NCI-H187 treated with DMSO at 0.1 percent for 48 hours (cell line): Measurements from ENCODE around the gene DSCAML1.

Experiments
- DNase-seq: peaks from one replicate; lab custom pipeline; 2025; lab: John Stamatoyannopoulos, UW

Gene DSCAML1

DNA sequence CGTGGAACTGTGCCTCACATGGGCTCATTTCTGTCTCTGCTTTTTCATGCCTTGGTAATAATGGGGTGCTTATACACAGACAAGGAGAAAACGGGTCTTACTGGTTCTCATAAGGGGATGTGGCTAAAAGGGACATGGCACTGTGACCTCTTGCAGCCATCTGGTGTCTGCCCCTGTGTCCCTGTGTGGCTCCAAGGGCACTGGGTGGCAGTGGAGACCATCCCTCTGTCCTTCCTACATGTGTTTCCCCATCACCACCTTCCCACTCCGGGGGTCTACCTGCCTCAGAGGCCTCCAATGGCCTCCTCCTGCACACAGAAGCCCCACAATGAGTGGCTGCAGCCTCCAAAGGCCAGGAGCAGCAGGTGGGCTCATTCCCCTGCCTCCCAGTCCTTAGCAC lies 248.1 kb downstream of the DSCAML1 start:
- DNase-seq: no peak

DNA sequence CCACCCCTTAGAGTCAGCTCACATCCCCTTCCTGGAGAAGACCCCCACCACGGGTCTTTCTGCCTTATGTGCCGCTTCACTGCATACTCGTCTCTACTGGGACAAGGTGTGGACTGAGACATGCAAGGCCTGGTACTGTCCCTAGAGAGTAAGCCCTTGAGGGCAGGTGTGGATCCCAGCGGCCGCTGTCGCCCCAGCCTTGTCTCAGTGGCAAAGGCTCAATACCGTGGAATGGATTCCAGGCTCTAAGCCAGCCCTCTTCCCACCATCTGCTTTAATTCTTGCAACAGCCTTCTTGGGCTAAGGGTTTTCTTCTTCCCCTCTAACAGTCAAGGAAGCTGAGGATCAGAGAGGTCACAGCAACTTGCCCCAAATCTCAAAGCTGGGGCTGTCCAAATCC lies 249.1 kb downstream of the DSCAML1 start:
- no peak for DNase-seq

DNA sequence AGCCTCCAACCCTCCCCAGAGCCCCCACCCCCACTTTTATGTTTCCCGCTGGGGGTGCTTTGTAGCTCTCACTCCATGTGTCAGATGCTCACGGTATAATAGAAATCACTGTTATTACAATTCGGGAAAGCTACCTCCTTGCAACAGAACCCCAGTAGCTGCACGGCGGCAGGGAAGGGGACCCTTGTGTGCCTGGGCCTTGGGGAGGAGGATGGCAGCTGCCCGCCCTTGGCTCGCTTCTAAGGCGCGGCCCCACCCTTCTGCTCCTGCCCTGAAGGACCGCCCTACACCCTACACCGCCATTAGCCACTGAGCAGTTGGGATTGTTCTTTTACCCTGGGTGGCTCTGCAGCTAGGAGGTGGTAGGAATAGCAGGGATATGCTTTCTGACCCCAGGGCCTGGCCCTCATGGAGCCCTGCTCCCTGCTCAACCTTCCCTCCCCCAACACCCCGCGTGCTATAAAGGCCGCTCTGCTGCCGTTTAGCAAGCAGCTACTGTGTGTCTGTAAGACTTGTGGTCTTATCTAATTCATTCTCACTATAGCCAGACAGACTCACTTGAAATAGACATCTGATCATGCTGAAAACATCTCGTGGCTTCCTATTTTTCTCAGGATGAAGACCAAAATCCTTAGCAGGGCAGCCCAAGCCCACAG lies 249.7 kb downstream of the DSCAML1 start:
- no peak for DNase-seq

DNA sequence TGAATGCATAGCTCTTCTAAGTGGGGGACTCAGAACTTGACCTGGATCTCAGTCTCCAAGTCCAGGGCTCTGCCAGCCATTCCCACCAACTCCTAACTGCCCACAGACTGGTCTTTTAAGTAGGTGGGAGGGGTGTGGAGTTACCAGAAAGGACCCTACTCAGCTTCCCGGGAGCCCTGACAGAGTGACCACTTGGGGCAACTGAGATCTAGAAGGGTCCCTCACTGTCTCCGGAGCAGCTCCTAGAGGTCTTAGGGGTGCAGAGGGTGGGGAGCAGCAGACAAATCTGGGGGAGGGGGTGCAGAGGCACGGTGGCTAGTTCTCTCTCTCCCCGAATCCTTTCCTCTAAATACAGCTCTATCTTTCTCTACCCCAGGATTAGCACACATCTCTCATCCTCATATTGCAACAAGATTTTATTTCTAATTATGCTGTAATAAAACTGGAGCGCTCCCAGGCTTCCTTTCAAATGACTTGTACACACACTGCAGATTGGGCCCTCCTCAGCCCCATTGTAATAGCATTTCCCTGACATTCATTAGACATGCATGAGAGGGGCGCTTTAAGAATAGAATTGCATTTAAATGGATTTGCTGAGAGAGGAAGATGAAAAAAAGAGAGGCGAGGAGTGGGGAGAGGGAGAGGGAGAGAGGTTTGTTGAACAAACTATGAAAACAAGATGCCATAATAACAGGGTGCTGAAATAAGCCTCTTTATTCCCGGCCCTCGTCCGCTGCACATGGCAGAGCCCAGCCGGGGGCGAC lies 250.4 kb downstream of the DSCAML1 start:
- DNase-seq: peak; percentile 35

DNA sequence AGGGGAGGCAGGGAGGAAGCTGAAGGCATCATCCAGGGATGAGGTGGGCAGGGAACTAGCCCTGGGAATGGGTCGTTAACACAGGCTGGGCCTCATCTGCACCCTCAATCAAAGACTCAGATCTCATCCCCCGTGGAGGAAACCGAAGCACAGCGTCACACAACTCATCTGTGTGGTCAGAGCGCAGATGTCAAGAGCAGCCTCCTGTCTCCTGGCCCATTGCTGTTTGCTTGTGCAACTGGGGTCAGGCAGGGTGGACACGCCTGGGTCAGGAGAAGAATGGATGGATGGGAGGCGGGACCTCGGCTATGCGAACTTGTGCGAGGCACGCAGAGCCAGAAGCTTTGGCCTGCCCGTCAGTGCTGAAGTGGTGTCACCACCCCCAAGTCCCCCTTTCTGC lies 251.3 kb downstream of the DSCAML1 start:
- no peak for DNase-seq

DNA sequence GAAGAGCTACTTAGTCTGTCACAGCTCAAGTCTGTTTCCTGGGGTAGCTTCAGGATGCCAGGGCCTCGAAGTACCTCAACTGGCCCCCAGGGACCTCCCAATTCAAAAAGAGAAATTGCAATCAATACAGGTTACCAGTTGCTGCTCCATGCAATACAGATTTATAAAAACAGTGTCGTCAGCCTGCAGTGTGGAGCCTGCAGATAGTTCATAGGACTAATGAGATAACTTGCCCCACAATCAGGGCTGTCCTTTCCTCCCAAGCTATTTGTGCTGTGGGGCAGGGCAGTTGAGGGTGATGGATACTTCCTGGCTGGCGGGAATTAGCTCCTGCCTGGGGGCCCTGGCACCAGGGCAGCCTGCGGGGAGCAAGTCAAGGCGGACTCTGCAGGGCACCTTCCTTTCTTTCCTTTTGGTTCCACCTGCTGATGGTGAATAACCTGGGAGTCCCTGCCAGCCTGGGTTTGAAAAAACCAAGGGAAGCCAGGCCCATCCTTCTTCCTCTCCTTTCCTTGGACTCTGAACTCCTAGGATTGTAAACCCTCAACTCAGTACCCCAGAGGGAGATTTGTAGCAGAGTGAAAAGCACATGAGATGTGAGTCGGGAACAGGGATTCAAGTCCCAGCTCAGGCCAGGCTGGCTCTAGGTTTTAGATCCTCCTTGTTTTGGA lies 252.8 kb downstream of the DSCAML1 start:
- DNase-seq: no peak

DNA sequence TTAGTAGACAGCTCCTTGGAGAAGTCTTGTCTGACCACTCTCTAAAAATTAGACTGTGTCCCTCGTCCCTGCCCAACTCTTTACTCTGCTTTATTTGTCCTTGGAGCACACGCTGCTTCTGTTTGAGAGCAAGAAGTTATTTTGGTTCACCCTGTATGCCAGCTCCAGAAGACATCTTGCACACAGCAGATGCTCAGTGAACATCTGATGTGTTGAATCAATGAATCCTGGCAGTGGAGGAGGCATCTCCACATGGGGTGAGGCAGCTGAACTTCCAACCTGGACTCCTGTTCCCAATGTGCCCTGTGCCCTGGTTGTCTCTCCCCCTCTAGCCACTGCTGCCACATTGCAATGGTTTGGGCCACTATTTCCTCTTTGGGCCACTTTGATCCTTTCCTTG lies 255.8 kb downstream of the DSCAML1 start:
- no peak for DNase-seq

DNA sequence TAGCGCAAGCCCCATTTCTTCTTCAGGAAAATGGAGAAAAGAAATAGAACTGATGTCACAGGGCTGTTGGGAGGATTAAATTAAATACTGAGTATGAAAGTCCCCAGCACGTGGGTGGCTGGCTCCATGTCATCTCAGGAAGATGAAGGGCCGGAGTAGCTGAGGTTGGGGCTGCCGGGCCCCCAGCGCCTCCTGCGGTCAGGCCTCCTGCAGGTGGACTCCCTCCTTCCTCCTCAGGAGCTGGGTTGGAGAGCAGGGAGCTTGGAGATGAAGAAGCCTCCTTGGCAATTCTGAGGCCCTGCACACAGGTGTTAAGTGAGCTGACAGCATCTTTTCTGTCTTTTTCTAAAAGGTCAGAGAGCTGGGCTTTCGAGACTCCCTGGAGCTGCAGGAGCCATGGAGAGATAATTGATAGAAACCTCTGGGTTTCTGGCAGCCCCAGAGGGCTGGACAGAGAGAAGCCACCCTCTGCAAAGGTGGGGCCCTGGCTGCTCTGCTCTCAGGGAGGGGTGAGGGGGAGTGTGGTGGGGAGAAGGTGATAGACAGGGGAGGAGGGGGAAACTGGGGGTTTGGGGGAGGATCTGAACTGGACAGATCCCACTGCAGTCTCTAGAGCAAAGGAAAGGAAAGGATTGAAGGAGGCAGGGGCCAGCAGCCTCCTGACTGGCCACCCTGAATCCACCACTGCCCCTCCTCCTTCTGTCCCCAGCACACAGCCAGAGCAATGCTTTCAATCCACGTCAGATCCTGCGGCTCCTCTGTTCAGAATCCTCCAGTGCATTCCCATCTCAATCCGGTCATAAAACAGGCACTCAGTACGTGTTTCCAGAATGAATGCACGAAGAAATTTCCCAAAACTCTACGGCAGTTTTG lies 258.5 kb downstream of the DSCAML1 start:
- DNase-seq: no peak

DNA sequence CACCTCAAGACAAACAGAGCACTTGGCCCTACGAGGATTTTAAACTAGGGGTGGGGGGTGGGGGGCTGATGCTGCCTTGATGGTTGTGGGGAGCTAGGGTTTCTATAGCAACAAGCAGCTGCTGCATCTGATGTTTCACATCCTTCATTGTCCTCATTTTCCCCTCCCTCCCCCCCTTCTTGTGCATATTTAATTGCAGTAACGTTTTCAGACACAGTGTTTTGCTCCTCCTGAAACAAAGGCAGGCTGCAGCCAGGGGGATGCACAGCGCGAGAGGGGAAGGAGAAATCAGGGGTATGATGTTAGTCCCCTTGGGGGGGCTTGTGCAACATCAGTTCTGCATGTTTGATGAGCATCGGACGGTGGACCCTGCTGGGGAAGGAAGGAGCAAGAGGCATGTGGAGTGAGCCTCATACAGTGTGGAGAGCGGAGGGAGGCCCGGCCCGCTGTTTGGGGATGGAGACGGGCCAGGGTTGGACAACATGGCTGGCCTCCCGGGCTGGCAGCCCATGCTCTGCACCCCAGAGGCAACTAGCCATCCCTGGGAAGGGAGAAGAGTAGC lies 261.1 kb downstream of the DSCAML1 start:
- DNase-seq: no peak

DNA sequence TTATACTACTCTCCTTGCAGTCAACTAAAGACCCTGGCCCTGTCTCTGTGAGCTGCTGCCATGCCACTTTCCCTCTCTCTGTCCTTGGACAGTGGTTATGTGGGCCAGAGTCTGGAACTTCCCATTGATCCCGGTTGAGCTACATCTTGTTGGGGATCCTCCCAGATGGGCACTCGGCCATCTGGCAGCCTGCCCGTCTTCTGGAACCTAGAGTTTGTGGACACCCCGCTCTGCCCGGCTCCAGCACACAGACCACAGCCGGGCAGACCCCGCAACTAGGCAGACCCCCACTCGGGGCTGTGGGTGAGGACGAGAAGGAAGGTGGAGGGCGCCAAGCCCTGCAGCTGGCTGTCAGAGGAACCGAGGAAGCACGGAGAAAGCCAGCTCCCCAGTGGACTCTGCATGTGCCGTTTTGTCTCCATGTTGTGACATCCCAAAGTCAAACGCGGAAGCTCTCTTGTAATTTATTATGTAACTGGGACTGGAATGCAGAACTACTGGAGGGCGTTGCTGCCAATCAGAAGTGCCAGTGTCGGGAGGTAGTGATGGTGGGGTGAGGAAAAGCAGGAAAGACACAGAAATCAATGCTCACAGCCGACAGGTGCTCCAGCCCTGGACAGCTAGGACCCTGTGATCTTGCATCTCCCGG lies 261.7 kb downstream of the DSCAML1 start:
- no peak for DNase-seq

DNA sequence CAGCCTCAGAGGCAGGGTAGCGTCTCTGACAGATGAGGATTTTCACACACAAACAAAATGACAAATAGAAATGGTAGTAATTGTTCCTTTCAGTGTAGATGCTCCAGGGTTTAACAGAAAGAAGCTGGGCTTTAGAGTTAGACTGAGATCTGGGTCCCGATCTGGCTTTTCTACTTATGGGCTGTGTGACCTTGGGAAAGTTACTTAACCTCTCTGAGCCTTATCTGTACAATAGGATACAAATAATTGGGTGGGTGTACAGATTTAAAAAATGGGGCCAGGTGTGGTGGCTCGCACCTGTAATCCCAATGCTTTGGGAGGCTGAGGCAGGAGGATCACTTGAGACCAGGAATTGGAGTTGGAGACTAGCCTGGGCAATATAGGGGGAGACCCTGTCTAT lies 264.4 kb downstream of the DSCAML1 start:
- no peak for DNase-seq

DNA sequence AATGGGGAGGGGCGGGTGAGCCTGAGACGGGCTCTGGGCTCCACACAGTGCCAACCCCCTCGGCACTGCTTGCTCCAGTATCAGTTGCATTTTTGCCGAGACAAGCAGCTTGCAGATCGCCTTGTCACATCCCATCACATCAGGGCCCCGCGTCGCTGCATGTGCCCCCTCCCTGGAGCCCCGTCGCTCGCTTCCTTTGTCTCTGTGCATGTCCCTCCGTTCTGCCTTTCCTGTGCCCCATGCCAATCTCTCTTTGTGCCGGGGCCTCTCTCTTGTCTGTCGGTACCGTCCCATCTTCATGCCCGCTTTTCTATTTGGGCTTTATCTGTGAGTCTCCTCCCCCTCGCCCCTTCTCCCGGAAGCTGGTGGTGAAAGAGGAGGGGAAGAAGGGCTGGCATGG lies 267.2 kb downstream of the DSCAML1 start:
- no peak for DNase-seq

DNA sequence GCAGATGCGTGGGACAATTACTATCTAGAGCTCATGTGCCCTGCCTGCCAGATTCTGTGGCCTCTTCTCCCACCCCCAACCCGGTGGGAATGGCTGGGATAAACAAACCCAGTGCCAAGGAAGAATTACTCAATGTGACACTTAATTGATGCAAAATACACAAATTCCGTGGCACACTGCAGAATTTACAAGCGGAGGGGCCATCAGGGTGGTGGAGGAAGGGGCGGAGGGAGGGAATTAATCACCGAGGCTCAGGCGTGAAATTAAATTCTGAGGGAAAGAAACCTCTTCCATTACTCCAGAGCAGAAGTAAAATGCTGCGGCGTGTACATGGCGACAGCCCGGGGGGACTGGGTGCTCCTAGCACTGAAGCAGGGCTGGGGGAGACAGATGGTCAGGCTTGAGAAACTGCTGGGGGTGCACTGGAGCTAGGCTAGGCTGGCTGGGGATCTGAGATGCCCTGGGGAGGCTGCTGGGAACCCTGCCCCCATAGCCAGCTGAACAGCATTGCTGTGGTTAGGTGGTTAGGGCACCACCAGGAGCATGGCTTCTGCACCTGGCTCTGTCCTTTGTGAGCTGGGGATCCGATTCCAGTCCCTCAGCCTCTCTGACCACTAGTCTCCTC lies 268.8 kb downstream of the DSCAML1 start:
- DNase-seq: no peak

DNA sequence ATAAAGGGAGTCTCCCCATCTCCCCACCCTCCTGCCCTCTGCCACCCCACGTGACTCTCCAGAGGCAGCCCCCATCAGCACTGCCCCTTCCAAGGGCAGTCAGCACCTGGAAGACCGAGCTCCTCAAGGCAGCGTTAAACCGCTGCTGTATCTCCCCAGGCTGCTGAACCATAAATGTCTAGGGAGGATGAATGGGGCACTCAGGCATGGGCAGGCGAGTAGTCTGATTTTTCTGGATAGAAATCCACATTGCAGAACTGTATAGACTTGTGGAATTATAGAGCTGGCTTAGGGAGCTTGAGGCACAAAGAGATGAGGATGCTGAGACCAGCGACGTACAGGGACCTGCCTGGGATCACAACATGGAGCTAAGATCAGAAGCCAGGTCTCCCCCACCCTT lies 269.7 kb downstream of the DSCAML1 start:
- no peak for DNase-seq

DNA sequence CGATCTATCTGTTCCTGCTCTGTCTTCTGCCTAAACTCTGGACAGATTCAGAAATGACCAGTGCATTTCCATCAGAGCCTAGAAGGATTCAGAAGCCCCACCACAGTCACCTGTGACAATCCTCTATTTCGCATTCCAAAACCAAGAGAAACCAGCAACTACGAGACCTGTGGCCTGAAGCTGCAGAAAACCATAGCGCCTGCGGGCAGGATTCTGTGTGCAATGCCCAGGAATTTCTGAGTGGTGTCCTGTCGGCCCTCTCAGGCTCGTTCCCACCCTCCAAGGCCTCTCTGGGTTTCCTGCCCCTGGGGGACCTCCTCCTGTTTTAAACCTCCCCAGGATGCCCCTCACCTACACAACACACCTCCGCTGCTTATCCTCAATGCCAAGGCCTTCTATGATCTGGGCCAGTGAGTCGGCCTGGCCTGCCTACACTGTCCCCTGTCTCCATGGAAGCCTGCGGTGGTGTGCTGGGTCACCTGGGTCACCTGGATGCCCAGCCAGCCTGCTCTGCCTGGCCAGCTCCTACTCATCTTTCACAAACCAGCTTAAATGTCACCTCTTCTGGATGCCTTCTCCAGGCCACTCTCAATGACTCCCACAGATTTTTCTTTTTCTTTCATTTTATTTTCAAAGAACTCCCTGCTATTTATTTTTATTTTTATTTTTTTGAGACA lies 271.0 kb downstream of the DSCAML1 start:
- no peak for DNase-seq

DNA sequence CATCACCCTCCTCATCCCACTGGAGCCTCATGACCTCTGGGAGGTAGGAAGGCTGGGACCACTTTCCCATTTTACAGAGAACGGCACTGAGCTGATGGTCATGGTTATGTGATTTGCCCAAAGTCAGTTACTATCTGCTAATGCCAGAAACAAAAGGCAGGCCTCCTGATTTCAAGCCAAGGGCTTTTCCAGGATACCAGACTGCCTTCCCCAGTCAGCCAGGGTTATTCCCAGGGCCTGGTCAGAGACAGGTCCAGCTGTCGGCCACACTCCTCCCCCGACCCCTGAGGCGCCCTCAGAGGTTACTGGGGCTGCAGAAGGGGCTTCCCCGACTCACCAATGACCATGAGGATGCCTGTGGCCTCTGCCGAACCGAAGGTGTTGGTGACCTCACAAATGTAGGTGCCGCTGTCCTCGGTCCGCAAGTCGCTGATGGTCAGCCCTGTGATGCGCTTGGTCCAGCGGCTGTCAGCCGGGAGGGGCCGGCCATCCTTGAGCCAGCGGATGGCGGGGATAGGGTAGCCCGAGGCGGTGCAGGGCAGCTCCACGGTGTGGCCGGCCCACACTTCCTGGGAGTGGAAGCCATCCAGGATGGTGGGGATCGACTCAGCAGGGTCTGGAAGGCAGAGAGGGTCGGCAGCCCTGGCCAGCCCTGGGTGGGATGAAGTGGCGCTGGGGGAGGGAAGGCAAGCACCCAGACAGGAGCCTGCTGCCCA lies 272.4 kb downstream of the DSCAML1 start:
- DNase-seq: no peak

DNA sequence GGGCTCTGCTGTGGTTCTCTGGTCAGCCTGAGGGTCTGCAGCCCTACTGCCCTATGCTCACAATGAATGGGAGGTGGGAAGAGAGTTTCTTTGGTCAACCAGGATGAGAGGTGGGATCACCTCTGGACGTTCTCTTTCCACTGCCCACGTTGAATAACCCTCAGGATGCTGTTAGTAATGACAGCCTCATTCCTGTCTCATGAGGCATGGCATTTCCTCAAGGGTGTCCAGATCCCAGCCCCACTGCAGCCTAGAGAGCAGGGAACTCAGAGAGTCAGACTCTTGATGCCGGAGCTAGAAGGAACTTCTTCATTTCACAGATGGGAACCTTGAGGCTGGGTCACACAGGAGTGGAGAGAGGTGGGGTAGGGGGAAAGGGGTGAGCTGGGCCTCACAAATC lies 273.3 kb downstream of the DSCAML1 start:
- no peak for DNase-seq

DNA sequence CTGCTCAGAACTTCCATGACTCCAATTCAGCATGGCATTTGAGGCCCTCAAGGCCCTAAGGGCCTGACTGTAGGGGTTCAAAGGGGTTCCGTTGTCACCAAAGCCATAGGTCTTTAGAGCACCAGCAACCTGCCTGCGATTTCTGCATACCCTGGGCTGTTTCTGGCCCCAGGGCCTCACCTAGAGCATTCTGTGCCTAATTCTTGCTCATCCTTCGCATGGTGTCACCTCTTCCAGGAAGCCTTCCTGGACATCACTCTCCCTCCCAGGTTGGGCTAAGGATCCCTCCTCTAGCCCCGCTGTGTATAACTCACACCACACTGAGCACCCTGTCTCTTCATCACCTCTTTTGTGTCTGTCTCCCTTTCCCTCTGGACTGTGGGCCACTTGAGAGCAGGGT lies 275.0 kb downstream of the DSCAML1 start:
- DNase-seq: no peak

DNA sequence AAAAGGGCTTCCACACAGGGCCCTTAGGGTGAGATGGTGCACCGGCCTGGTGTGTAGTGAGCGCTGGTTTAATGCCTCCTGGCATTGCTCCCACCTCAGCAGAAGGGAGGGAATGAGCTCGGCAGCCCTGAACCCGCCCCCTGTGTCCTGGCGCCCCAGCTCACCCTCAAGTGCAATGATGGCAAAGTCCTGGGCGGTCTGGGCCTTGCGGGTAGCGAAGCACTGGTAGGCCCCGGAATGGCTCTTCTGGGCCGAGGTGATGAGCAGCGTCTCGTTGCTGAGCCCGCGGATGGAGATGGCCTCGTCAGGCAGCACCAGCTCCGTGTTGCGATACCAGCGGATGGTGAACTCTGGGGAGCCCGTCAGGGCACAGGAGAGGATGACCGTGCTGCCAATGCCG lies 276.1 kb downstream of the DSCAML1 start:
- no peak for DNase-seq

DNA sequence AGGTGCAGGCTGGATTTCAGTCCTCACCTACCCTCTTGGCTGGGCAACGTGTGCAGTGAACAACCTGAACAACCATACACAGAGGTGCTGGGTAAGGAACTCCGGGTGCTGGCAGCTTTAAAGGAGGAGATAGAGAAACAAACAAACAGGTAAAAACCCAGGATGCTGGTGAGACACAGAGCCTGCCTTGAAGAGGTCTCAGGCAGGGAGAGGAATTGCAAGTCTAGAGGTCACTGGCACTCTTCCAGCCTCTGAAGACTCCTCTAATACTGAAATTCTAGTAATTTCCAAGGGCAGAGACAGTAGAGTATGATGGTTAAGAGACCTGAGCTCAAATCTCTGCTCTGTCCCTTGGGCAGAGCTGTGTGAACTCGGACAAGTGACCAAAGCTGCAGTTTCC lies 276.8 kb downstream of the DSCAML1 start:
- no peak for DNase-seq
